A549 treated with GW870086 at 1 μM for 4 hours (cell line): ENCODE measurements around the gene ZMYND15. TPM values are rescaled to one million over a fixed set of nuclear protein-coding genes. Genes with fewer than 3 reads are reported as not detected.

Source experiments
- total RNA-seq: library from RNA; stranded (reverse); fragments of 200-300 nt; extraction: Qiagen RNA extraction; gene quantifications from 5 replicates; pipeline ENCODE4 v1.2.3, GENCODE V29; 2022; ENCODE audit warnings: low read depth

Gene ZMYND15
- total RNA-seq, result 0.16 to 0.74 TPM (median 0.28 TPM) in 5 replicates

GRCh38 chr17:4739122-4740024 lies at the start of gene ZMYND15, which contains the start of gene CXCL16:
ZMYND15 (plus strand) TSS chr17:4739833; CDS start chr17:4740549, 716 bp downstream.
CXCL16 (minus strand) TSS chr17:4739928; CDS start chr17:4739339, 589 bp downstream.

GRCh38 chr17:4709794-4710692 lies 29.6 kb upstream of the ZMYND15 start, which contains the start of gene ARRB2:
ARRB2 (plus strand) TSS chr17:4710632; CDS start chr17:4710722, 90 bp downstream.

GRCh38 chr17:4771519-4772234 lies 32.0 kb downstream of the ZMYND15 start, which contains the start of gene TM4SF5:
TM4SF5 (plus strand) TSS chr17:4771886; CDS start chr17:4771923, 37 bp downstream.

GRCh38 chr17:4786106-4786511 lies 46.5 kb downstream of the ZMYND15 start, which contains the start of gene VMO1:
VMO1 (minus strand) TSS chr17:4786364; CDS start chr17:4786352, 12 bp downstream.

GRCh38 chr17:4788807-4789700 lies 49.4 kb downstream of the ZMYND15 start, which contains the start of gene GLTPD2:
GLTPD2 (plus strand) TSS chr17:4788964; CDS start chr17:4789012, 48 bp downstream.

Other genes with a start within 250 kb of the ZMYND15 start
- 10.8 to 21.8 TPM (median 16.4 TPM) in 5 replicates for gene SPNS2, start 241.0 kb upstream of the ZMYND15 start, total RNA-seq
- 88.6 to 111 TPM (median 104 TPM) in 5 replicates for gene MYBBP1A, start 184.4 kb upstream of the ZMYND15 start, total RNA-seq
- gene GGT6, start 179.3 kb upstream of the ZMYND15 start, total RNA-seq, result not detected in 5 replicates
- 0.37 to 1.3 TPM (median 0.64 TPM) in 5 replicates for gene SMTNL2, start 155.3 kb upstream of the ZMYND15 start, total RNA-seq
- gene ALOX15, start 98.2 kb upstream of the ZMYND15 start, total RNA-seq, result 0.05 to 0.21 TPM (median 0.13 TPM) in 4 of 5 replicates, not detected in the other
- 63.6 to 79.6 TPM (median 74.7 TPM) in 5 replicates for gene PELP1, start 35.7 kb upstream of the ZMYND15 start, total RNA-seq
- 44.5 to 71.7 TPM (median 59.7 TPM) in 5 replicates for gene ARRB2, start 29.2 kb upstream of the ZMYND15 start, total RNA-seq
- gene MED11, start 8.4 kb upstream of the ZMYND15 start, total RNA-seq, result 40.1 to 44.1 TPM (median 41.9 TPM) in 5 replicates
- 13.2 to 20.3 TPM (median 18.2 TPM) in 5 replicates for gene CXCL16, start 95 bp downstream of the ZMYND15 start, total RNA-seq
- 0.40 to 1.3 TPM (median 0.70 TPM) in 5 replicates for gene TM4SF5, start 32.1 kb downstream of the ZMYND15 start, total RNA-seq
- 0.78 to 1.4 TPM (median 0.85 TPM) in 5 replicates for gene VMO1, start 46.5 kb downstream of the ZMYND15 start, total RNA-seq
- gene GLTPD2, start 49.1 kb downstream of the ZMYND15 start, total RNA-seq, result not detected in 5 replicates
- 459 to 505 TPM (median 496 TPM) in 5 replicates for gene PSMB6, start 56.3 kb downstream of the ZMYND15 start, total RNA-seq
- gene PLD2, start 67.3 kb downstream of the ZMYND15 start, total RNA-seq, result 20.8 to 27.3 TPM (median 25.4 TPM) in 5 replicates
- 46.7 to 62.8 TPM (median 57.8 TPM) in 5 replicates for gene MINK1, start 93.5 kb downstream of the ZMYND15 start, total RNA-seq
- 0.18 to 0.49 TPM (median 0.34 TPM) in 5 replicates for gene C17orf107, start 159.7 kb downstream of the ZMYND15 start, total RNA-seq
- gene CHRNE, start 163.3 kb downstream of the ZMYND15 start, total RNA-seq, result 0.07 to 0.17 TPM in 2 of 5 replicates, not detected in the others
- gene GP1BA, start 192.4 kb downstream of the ZMYND15 start, total RNA-seq, result not detected in 5 replicates
- gene SLC25A11, start 200.2 kb downstream of the ZMYND15 start, total RNA-seq, result 50.9 to 71.7 TPM (median 70.1 TPM) in 5 replicates
- gene RNF167, start 200.4 kb downstream of the ZMYND15 start, total RNA-seq, result 94.8 to 138 TPM (median 119 TPM) in 5 replicates
- 2,657 to 2,903 TPM (median 2,762 TPM) in 5 replicates for gene PFN1, start 208.7 kb downstream of the ZMYND15 start, total RNA-seq
- 44.1 to 52.1 TPM (median 45.5 TPM) in 5 replicates for gene ENO3, start 211.3 kb downstream of the ZMYND15 start, total RNA-seq
- gene SPAG7, start 228.0 kb downstream of the ZMYND15 start, total RNA-seq, result 67.2 to 82.1 TPM (median 69.6 TPM) in 5 replicates
- 28.3 to 35.1 TPM (median 32.7 TPM) in 5 replicates for gene CAMTA2, start 247.8 kb downstream of the ZMYND15 start, total RNA-seq